Liver (tissue), 9 donors: ENCODE measurements around the gene NEURL3. TPM values are rescaled to one million over a fixed set of nuclear protein-coding genes. Genes with fewer than 3 reads are reported as not detected.
A peak's percentile ranks its signal among the peaks of the same experiment; 100 is the strongest.

Experiments used
- DNase-seq: peaks from one replicate; pipeline ENCODE4 v3.0.0-alpha.2; 2017; ENCODE audit warnings: low spot score
- H3K27ac ChIP-seq, 2 donors: one replicate each; pipeline ENCODE4 v1.7.0; 2013; ENCODE audit warnings: inconsistent platforms in 2 of 2, low read length in 2 of 2, control low read depth in 1 of 2, low read depth in 1 of 2, mild to moderate bottlenecking in 1 of 2
- H3K27me3 ChIP-seq, 4 donors: one replicate each; pipeline versions ENCODE4 v1.6.1 to v1.7.0; 2013; ENCODE audit warnings: low read length in 3 of 4, inconsistent platforms in 1 of 4, mild to moderate bottlenecking in 1 of 4, moderate library complexity in 1 of 4; ENCODE audit not compliant: control insufficient read depth in 4 of 4, insufficient read depth in 4 of 4
- H3K36me3 ChIP-seq, 4 donors: one replicate each; pipeline versions ENCODE4 v1.6.1 to v1.7.0; 2013; ENCODE audit warnings: low read length in 3 of 4, mild to moderate bottlenecking in 3 of 4, low read depth in 1 of 4, moderate library complexity in 1 of 4; ENCODE audit not compliant: control insufficient read depth in 4 of 4, insufficient read depth in 3 of 4
- H3K4me1 ChIP-seq, 4 donors: one replicate each; pipeline versions ENCODE4 v1.6.1 to v1.7.0; 2013; ENCODE audit warnings: low read length in 3 of 4, mild to moderate bottlenecking in 3 of 4, moderate library complexity in 1 of 4; ENCODE audit not compliant: control insufficient read depth in 4 of 4, insufficient read depth in 4 of 4
- H3K4me3 ChIP-seq, 3 donors: one replicate each; pipeline versions ENCODE4 v1.6.1 to v1.7.0; 2013; ENCODE audit warnings: low read length in 3 of 3, control low read depth in 1 of 3, low read depth in 1 of 3, mild to moderate bottlenecking in 1 of 3
- H3K9ac ChIP-seq, 2 donors: one replicate each; pipeline ENCODE4 v1.7.0; 2013; ENCODE audit warnings: low read length in 2 of 2, mild to moderate bottlenecking in 2 of 2, moderate library complexity in 2 of 2, control low read depth in 1 of 2, low read depth in 1 of 2
- H3K9me3 ChIP-seq, 4 donors: one replicate each; pipeline versions ENCODE4 v1.6.1 to v1.7.0; 2013; ENCODE audit warnings: low read length in 3 of 4; ENCODE audit not compliant: control insufficient read depth in 4 of 4
- ATF3 ChIP-seq: IDR thresholded peaks from 2 replicates; pipeline ENCODE4 v1.6.1; 2016; ENCODE audit warnings: antibody characterized with exemption
- CTCF ChIP-seq: fragments of 150-350 bp; IDR thresholded peaks from 2 replicates; pipeline ENCODE4 v1.5.1; 2017; ENCODE audit warnings: improper control_type of control experiment, low read depth, low read length; ENCODE audit not compliant: missing input control
- EGR1 ChIP-seq, 2 donors: IDR thresholded peaks; 2 replicates each; pipeline ENCODE4 v1.6.1; 2016 to 2018; ENCODE audit warnings: antibody characterized with exemption in 2 of 2, low read depth in 2 of 2
- FOXA2 ChIP-seq: IDR thresholded peaks from 2 replicates; pipeline ENCODE4 v1.6.1; 2016; ENCODE audit warnings: antibody characterized with exemption
- GABPA ChIP-seq, 2 donors: IDR thresholded peaks in 1 of 2; conservative IDR thresholded peaks in 1 of 2; 2 replicates each; pipeline ENCODE4 v1.6.1; 2016; ENCODE audit warnings: antibody characterized with exemption in 2 of 2, mild to moderate bottlenecking in 1 of 2, moderate library complexity in 1 of 2
- HNF4A ChIP-seq, 2 donors: conservative IDR thresholded peaks; 2 replicates each; pipeline ENCODE4 v1.6.1; 2016; ENCODE audit warnings: antibody characterized with exemption in 2 of 2, mild to moderate bottlenecking in 2 of 2
- JUND ChIP-seq, 2 donors: IDR thresholded peaks; 2 replicates each; pipeline ENCODE4 v1.6.1; 2016; ENCODE audit warnings: antibody characterized with exemption in 2 of 2
- NR2F2 ChIP-seq: IDR thresholded peaks from 2 replicates; pipeline ENCODE4 v1.6.1; 2016; ENCODE audit warnings: antibody characterized with exemption
- RAD21 ChIP-seq, 2 donors: IDR thresholded peaks; 2 replicates each; pipeline ENCODE4 v1.6.1; 2016; ENCODE audit warnings: antibody characterized with exemption in 2 of 2, mild to moderate bottlenecking in 2 of 2
- REST ChIP-seq: IDR thresholded peaks from 2 replicates; pipeline ENCODE4 v1.6.1; 2016; ENCODE audit warnings: antibody characterized with exemption, mild to moderate bottlenecking
- RXRA ChIP-seq, 2 donors: IDR thresholded peaks; 2 replicates each; pipeline ENCODE4 v1.6.1; 2017 to 2018; ENCODE audit warnings: antibody characterized with exemption in 2 of 2, mild to moderate bottlenecking in 1 of 2
- SP1 ChIP-seq: IDR thresholded peaks from 2 replicates; pipeline ENCODE4 v1.6.1; 2018; ENCODE audit warnings: antibody characterized with exemption, mild to moderate bottlenecking
- TAF1 ChIP-seq: conservative IDR thresholded peaks from 2 replicates; pipeline ENCODE4 v1.6.1; 2016; ENCODE audit warnings: antibody characterized with exemption, mild to moderate bottlenecking
- YY1 ChIP-seq: IDR thresholded peaks from 2 replicates; pipeline ENCODE4 v1.6.1; 2016; ENCODE audit warnings: antibody characterized with exemption, mild to moderate bottlenecking
- ZBTB33 ChIP-seq: IDR thresholded peaks from 2 replicates; pipeline ENCODE4 v1.6.1; 2016; ENCODE audit warnings: antibody characterized with exemption
- WGBS: extraction: QIAGEN DNeasy Blood & Tissue Kit; methylation state at CpG from one replicate; pipeline ENCODE4 v1.1.7; 2013; 5-methylcytosine and 5-hydroxymethylcytosine counted together
- polyA plus RNA-seq, 2 donors: library from polyadenylated mRNA; stranded (reverse) in 1 of 2; unstranded in 1 of 2; fragments of 200-250 nt in 1 of 2; fragments of >200 nt in 1 of 2; fragmentation: Nextera tagmentation in 1 of 2; extraction: Ambion mirVana in 1 of 2; gene quantifications; one replicate each; pipeline versions ENCODE4 v1.2.1 to v1.2.3, GENCODE V29; 2013 to 2015
- total RNA-seq, 2 donors: library from RNA; depleted of rRNA; stranded (reverse); fragments of >200 nt; gene quantifications; one replicate each; pipeline ENCODE4 v1.2.3, GENCODE V29; 2014
- donor health status: healthy.
- donor health status: healthy.
- donor health status: healthy.
- donor health status: healthy.
- donor health status: healthy.

Gene NEURL3
- total RNA-seq, result 1 to 10 TPM; 1.8 to 3.4 TPM
- under 1 TPM; 0.61 to 0.97 TPM for polyA plus RNA-seq

- peak; percentile 48 for DNase-seq
- no peak within 1 kb of the TSS for H3K9ac ChIP-seq
- no peaks in the 10 kb centered on the region for H3K36me3 ChIP-seq
- 24% methylated on average over 9 of the region's 9 CpGs for WGBS
- H3K9me3 ChIP-seq, result no peaks in the 10 kb centered on the region
- no peak within 1 kb of the TSS for H3K4me3 ChIP-seq
- peak within 1 kb of the TSS; percentile 65 to 78 for H3K27ac ChIP-seq
- H3K4me1 ChIP-seq, result peaks cover 4 to 50% (median 36%) of the 10 kb centered on the region in 4 donors
- H3K27me3 ChIP-seq, result no peaks in the 10 kb centered on the region
- TF ChIP-seq EGR1 (IDR thresholded peaks at IDR 0.05; ENCODE audit: low read depth in 2 of 2) (no peak), JUND (IDR thresholded peaks at IDR 0.05) (peak in 1 of 2 donors; percentile 31), SP1 (peak; percentile 78), NR2F2 (no peak), GABPA (IDR thresholded peaks at IDR 0.05 in 1 of 2, conservative IDR thresholded peaks at IDR 0.05 in 1 of 2) (peak in 1 of 2 donors; percentile 23), ZBTB33 (no peak), YY1 (peak; percentile 58), RXRA (IDR thresholded peaks at IDR 0.05) (peak; percentile 33 to 64), REST (peak; percentile 25), RAD21 (IDR thresholded peaks at IDR 0.05) (peak; percentile 3 to 33), HNF4A (conservative IDR thresholded peaks at IDR 0.05) (peak; percentile 21 to 74), TAF1 (peak; percentile 63), FOXA2 (no peak)
Observed at GRCh38 chr2:96505231-96505889, at the start of gene NEURL3. TSS of gene NEURL3 (minus strand) at chr2:96505357. CDS start at chr2:96505286, 71 bp downstream.

- Histone ChIP-seq H3K9ac (no peak overlapping the region), H3K4me3 (no peak overlapping the region)
- TF ChIP-seq REST (no peak), ZBTB33 (no peak), EGR1 (IDR thresholded peaks at IDR 0.05; ENCODE audit: low read depth in 2 of 2) (no peak), SP1 (no peak), RXRA (IDR thresholded peaks at IDR 0.05) (no peak), YY1 (no peak), RAD21 (IDR thresholded peaks at IDR 0.05) (peak; percentile 75 to 88), ATF3 (no peak), CTCF (peak; percentile 75)
Observed at GRCh38 chr2:96554293-96555145, 49.4 kb upstream of the NEURL3 start.

More at GRCh38 chr2:96554293-96555145, 49.4 kb upstream of the NEURL3 start:
- Histone ChIP-seq H3K36me3 (peaks cover 0 to 3% (median 1%) of the 10 kb centered on the region in 4 donors), H3K9me3 (no peaks in the 10 kb centered on the region), H3K27ac (peak overlapping the region in 1 of 2 donors; percentile 5), H3K27me3 (no peaks in the 10 kb centered on the region), H3K4me1 (peaks cover 6 to 45% (median 27%) of the 10 kb centered on the region in 4 donors)
- peak; percentile 55 for DNase-seq
- 46% methylated on average over 35 of the region's 35 CpGs for WGBS
